ENCODE results near the gene PCSK6.

- no peak for TF ChIP-seq USF1 (IDR thresholded peaks at IDR 0.05)
- no peak for TF ChIP-seq CREB1 (IDR thresholded peaks at IDR 0.05; ENCODE audit: low read depth)
- TF ChIP-seq RAD21 (IDR thresholded peaks at IDR 0.05; ENCODE audit: low read depth), result no peak
- no peak for TF ChIP-seq YY1 (IDR thresholded peaks at IDR 0.05; ENCODE audit: low read depth)
- TF ChIP-seq EP300 (IDR thresholded peaks at IDR 0.05; ENCODE audit: borderline replicate concordance), result no peak
- TF ChIP-seq REST (IDR thresholded peaks at IDR 0.05; ENCODE audit: low read depth), result no peak
- TF ChIP-seq TEAD4 (IDR thresholded peaks at IDR 0.05), result no peak
- no peak for TF ChIP-seq MAX (IDR thresholded peaks at IDR 0.05)
- TF ChIP-seq TAF1 (IDR thresholded peaks at IDR 0.05; ENCODE audit: low read depth), result no peak
Measured at GRCh38 chr15:101348643-101349042, 140.9 kb downstream of the PCSK6 start.

Data from Ishikawa (cell line).